GM19328 (cell line): ENCODE data around the gene MACF1.

Source experiments
- ATAC-seq: cut with Tn5 transposase; IDR thresholded peaks from one replicate; pipeline ENCODE4 v1.9.1; 2021; ENCODE audit warnings: mild to moderate bottlenecking, moderate library complexity; ENCODE audit not compliant: unreplicated experiment

MACF1 gene

DNA sequence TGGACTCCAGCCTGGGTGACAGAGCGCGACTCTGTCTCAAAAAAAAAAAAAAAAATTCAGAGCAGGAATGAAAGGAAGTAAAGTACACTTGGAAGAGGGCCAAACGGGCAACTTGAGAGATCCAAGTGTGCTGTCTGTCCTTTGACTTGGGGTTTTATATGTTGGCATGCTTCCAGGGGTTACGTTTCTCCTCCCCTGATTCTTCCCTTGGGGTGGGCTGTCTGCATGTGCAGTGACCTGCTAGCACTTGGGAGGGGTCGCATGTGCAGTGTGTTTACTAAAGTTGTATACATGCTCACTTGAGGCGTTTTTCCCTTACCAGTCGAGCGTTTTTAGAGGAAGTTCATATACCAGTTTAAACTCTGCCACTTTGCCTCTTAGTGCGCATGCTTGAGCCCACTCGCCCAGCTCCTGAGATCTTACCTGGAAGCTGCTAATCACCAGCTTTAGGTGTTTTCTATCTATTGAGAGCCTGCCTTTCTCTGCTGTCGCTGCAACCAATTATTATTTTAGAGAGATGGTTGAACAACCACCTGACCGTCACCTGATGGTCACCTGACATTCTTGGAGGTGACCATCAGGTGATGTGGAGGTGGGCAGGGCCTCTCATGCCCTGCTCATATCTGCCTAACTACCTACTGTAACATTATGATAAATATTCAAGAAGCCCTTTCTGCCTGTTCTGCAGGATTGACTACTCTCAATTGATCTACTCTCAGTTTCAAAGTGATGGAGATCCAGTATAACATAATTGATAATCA is 140.1 kb downstream of the MACF1 start:
- no peak for ATAC-seq

DNA sequence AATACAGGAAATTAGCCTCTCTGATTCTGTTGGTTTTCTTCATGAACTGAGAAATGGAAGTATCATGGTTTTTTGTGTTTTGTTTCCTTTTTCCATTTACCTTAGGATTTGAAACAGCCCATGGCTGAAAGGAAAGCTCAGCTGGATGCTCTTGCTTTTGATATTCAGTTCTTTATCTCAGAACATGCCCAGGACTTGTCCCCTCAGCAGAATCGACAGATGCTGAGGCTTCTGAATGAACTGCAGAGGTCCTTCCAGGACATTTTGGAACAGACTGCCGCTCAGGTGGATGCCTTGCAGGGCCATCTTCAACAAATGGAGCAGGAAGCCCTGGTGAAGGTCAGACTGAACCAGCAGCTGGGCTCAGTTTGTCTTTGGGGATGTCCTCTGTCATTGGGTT is 142.4 kb downstream of the MACF1 start:
- no peak for ATAC-seq

DNA sequence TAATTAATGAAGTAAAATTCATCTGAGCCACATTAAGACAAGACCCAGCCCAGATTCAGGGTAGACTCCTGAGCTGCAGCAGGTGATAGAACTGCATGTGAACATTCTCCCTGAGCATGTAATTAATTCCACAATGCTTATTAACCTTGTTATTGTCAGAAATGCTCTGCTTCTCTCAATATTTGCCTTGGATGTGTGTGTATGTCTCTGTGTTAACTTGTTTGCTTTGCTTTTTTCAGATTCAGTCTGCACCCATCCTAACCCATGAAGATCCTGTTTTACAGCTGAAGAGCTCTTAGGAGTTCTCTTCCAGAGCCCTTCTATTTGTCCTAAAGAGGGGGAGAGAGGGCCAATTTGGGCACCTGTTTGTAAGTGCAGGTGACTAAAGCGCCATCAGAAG is 143.8 kb downstream of the MACF1 start:
- ATAC-seq, result no peak

DNA sequence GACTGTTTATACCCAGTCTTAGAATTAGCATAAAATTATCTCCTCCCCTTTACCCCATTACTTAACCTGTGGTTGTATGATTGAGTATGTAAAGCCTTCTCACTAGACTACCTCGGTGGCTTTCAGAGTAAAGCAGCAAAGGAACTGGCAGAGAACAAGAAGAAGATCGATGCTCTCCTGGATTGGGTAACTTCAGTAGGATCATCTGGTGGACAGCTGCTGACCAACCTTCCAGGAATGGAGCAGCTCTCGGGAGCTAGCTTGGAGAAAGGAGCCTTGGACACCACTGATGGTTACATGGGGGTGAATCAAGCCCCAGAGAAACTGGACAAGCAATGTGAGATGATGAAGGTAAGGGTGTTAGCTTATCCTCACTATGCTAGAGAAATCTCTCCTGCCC is 148.4 kb downstream of the MACF1 start:
- ATAC-seq, result no peak

DNA sequence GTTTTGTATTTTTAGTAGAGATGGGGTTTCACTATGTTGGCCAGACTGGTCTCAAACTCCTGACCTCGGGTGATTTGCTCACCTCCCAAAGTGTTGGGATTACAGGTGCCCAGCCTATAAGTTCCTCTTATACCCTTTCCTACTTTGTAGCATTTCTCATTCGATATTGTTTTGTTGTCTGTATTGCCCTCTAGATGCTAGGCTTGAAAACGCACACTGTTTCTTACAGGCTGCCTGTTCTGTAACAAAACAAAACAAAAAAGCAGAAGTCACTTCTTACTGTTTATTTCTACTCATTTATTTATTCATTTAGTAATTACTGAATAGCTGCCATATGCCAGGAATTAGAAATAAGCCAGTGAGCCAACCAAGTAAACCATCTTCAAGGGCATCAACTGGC is 150.1 kb downstream of the MACF1 start:
- no peak for ATAC-seq

DNA sequence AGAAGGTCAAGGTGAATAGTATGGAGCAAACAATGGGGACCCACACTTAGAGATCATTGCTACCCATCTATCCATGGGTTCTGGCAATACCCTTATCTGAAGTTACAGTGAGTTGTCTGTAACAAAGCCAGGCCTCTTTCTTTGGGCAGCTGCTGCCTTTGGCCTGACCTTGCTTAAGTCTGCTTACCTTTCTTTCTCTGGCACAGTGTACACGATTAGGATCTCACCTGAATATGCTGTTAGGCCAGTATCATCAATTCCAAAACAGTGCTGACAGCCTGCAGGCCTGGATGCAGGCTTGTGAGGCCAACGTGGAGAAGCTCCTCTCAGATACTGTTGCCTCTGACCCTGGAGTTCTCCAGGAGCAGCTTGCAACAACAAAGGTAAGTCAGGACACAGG is 154.0 kb downstream of the MACF1 start:
- no peak for ATAC-seq

DNA sequence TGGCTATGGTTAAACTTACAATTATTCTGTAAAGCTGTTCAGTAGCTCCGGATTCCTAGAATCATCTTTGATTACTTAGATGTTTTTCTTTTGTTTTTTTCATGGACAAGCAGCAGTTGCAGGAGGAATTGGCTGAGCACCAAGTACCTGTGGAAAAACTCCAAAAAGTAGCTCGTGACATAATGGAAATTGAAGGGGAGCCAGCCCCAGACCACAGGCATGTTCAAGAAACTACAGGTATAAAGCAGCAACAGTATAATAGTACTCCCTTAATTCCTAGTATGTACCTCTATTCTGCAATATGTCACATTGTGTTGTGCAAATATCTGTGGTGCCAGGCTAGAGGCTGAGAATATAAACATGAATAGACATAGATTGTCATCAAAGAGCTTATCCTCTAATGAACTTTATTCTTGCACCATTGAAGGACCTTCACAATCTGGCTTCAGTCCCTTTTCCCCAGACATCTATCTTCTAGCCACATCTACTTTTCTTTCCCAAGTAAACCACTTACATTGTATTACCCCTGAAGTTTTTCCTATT is 154.6 kb downstream of the MACF1 start:
- no peak for ATAC-seq

DNA sequence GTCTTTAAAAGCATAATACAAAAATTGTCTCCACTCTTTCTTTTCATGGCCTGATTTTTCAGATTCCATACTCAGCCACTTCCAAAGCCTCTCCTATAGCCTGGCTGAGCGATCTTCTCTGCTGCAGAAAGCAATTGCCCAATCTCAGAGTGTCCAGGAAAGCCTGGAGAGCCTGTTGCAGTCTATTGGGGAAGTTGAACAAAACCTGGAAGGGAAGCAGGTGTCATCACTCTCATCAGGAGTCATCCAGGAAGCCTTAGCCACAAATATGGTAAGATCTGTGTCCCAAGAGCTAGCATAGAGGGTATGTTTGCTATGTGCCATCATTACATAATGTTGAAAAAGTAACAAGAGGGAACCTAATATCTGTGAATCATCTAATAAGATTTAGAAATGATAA is 156.2 kb downstream of the MACF1 start:
- no peak for ATAC-seq

DNA sequence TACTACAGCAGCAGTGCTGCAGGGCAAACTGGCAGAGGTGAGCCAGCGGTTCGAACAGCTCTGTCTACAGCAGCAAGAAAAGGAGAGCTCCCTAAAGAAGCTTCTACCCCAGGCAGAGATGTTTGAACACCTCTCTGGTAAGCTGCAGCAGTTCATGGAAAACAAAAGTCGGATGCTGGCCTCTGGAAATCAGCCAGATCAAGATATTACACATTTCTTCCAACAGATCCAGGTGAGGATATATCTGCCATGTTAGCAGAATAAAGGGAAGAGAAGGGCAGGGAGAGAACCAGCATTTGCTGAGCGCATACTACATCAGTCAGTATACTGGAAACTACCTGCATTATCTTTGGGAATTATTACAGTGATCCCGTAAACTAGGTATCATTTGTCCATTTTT is 157.0 kb downstream of the MACF1 start:
- no peak for ATAC-seq

DNA sequence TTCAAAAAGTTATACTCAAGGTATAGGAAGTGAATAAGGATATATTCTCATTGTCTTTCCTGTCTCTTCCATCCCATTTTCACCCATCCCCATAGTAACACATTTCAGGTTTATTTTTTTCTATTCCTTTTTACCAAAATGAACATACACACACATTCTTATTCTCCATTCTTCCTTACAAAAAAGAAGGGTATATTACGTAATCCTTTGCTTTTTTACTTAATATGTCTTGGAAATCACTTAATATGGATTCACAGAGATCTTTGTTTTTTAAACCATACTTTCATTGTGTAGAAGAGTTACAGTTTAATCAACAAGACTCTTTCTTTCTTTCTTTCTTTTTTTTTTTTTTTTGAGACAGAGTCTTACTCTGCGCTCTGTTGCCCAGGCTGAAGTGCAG is 158.8 kb downstream of the MACF1 start:
- no peak for ATAC-seq

DNA sequence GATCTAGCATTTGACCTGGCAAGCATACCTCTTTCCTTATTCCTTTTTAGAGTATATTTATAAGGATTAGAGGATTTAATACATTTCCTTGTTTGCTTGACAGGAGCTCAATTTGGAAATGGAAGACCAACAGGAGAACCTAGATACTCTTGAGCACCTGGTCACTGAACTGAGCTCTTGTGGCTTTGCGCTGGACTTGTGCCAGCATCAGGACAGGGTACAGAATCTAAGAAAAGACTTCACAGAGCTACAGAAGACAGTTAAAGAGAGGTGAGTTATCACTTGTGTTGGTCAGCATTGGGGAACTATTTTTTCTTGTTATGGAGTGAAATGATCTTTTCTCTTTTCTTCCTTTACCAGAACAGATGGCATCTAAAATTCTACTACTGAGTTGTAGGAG is 163.6 kb downstream of the MACF1 start:
- ATAC-seq, result no peak

DNA sequence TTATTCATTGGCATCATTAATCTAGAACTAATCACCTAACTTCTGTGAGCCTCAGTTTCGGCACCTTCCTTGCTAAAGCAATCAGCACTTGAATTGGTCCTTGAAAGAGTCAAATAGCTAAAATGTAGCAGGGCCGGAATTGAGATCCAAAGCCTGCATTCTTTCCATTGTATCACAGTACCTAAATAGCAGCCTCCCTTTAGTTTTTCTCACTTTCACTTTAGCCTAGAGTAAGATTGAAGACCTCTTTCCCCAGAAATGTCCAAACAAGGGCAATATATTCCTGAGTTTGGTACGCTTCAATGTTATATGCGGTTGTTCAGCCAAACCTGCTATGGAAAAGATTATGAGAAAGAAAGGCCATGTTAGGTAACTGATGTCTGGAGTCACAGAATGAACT is 165.1 kb downstream of the MACF1 start:
- no peak for ATAC-seq

DNA sequence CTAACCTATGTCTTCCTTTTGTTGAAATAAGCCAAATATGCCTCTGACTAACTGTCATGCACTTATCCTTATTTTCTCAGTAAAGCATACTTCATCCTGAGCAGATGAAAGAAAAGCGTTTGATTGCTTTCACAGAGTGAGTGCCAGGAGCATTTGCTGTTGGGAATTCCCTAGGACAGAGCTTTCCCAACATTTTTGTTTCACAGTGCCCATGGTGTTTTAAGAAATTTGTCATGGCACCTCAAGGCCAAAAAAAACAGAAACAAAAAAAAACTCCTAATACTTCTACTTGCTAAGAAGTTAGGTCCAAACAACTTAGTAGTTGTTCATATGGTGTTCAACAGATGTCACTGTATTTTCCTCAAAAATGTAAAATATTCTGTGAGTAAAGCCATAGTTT is 166.1 kb downstream of the MACF1 start:
- ATAC-seq, result no peak

DNA sequence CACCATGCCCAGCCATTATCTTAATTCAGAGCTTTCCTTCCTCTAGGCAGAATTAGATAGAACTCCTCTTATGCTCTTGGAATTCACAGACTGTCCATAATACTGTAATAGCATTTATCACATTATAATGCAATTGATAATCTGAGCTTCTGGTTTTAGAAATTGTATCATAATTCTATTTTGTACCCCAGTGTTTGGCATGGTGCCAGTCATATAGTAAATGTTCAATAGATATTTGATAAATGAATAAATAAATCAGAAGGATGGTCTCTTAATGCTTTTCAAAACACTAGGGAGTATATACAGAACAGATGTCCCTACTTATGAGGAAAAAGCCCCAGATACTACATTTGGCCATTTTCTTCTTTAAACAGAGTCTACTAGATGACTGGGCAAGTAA is 167.6 kb downstream of the MACF1 start:
- no peak for ATAC-seq

DNA sequence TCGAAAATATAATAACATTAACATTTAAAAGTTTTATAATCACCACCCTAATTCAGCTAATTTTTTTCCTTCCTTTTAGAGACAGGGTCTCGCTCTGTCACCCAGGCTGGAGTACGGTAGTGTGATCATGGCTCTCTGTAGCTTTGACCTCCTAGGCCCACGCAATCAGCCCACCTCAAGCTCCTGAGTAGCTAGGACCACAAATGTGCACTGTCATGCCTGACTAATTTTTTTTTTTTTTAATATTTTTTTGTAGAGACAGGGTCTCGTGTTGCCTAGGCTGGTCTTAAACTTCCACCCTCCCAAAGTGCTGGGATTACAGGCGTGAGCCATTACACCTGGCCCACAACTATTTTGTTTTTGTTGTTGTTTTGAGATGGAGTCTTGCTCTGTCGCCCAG is 172.2 kb downstream of the MACF1 start:
- ATAC-seq, result no peak

DNA sequence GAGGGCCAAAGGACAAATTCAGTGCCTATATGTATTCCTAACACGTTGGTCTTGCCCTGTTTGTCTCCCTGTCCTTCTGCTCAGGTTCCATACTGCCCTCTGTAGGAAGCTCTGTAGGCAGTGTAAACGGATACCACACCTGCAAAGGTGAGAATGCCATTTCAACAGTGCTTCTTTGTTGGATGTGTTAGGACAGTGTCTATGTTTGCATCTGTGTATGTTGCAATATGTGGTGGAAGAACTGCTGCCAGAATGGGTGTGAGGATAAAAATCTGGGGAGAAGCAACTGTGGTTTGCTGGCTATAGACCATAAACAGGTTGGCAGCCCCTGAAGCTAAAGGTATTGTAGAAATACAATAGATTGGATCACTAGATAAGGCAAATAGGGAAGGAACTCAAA is 173.9 kb downstream of the MACF1 start:
- no peak for ATAC-seq

DNA sequence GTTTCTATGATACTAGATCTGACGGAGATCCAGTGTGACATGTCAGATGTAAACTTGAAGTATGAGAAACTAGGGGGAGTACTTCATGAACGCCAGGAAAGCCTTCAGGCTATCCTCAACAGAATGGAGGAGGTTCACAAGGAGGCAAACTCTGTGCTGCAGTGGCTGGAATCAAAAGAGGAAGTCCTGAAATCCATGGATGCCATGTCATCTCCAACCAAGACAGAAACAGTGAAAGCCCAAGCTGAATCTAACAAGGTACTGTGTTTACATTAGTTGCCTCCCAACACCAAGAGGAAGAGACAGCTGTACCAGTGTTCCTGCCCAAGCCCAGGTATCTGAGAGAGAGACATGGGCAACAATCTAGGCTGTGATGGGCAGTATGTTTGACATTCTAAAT is 174.7 kb downstream of the MACF1 start:
- no peak for ATAC-seq

DNA sequence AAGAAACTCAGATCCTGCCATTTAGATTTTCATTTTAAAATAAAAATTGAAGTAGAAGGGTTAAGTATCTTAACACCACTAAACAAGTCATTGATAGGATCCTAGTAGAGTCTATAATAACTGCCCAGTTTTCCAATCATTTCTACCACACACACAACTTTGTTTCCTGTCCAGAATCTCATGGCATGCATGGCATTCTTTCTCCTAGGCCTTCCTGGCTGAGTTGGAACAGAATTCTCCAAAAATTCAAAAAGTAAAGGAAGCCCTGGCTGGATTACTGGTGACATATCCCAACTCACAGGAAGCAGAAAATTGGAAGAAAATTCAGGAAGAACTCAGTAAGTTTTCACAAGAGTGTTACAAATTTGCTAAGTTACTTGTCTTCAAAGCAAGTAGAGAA is 175.5 kb downstream of the MACF1 start:
- no peak for ATAC-seq

DNA sequence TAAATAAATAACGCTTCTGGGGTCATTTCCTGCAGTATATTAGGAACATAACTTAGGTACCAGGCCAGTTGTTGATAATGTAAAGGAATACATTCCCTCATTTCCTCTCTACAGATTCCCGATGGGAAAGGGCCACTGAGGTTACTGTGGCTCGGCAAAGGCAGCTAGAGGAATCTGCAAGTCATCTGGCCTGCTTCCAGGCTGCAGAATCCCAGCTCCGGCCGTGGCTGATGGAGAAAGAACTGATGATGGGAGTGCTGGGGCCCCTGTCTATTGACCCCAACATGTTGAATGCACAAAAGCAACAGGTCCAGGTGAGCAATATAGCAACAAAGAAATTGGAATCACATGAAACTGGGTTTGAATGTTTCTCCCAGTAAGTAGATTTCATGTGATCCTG is 177.3 kb downstream of the MACF1 start:
- no peak for ATAC-seq

DNA sequence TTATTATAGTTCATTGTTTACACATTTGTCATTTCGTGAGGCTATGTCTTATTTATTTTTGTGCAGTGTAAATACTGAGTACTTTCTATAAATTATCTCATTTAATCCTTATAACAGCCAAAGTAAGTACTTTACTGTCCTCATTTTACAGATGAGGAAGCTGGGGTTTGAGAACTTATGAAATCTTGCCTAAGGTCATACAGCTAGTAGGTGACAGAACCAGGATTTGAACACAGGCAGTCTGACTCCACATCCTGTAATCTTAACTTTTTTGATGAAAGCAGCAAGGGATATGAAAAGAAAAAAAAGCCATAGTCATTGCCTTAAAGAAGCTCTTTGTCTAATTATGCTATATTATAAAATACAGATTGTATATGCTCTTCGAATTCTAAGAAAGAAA is 179.8 kb downstream of the MACF1 start:
- no peak for ATAC-seq

DNA sequence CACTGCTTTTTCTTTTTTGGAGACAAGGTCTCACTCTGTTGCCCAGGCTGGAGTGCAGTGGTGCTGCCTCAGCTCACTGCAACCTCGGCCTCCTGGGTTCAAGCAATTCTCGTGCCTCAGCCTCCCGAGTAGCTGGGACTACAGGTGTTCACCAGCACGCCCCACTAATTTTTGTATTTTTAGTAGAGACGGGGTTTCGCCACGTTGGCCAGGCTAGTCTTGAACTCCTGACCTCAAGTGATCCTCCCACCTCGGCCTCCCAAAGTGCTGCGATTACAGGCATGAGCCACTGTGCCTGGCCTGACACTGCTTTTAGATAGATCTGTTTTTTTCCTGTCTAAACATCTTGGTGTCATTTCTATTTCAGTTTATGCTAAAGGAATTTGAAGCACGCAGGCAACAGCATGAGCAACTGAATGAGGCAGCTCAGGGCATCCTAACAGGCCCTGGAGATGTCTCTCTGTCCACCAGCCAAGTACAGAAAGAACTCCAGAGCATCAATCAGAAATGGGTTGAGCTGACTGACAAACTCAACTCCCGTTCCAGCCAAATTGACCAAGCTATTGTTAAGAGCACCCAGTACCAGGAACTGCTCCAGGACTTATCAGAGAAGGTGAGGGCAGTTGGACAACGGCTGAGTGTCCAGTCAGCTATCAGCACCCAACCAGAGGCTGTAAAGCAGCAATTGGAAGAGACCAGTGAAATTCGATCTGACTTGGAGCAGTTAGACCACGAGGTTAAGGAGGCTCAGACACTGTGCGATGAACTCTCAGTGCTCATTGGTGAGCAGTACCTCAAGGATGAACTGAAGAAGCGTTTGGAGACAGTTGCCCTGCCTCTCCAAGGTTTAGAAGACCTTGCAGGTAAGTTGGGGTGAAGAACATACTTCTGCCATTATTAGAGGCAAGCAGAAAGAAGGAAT is 180.8 kb downstream of the MACF1 start:
- no peak for ATAC-seq

DNA sequence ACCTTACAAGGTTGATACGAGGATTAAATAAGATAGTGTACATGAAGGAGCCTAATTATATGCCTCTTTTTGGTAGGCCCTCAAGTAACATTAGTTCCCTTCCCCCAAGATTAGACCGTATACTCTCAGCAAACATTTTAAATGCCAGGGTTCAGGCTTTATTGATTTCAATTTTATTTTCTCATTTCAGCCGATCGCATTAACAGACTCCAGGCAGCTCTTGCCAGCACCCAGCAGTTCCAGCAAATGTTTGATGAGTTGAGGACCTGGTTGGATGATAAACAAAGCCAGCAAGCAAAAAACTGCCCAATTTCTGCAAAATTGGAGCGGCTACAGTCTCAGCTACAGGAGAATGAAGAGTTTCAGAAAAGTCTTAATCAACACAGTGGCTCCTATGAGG is 182.5 kb downstream of the MACF1 start:
- ATAC-seq, result no peak
